WTC11 (cell line): ENCODE data around the gene OTUD4.

ENCODE experiments used
- CREM ChIP-seq: sonication (generic); formaldehyde crosslinking; IDR thresholded peaks from 2 replicates; pipeline ENCODE4 v1.8.1; 2022; ENCODE audit warnings: mild to moderate bottlenecking, missing genetic modification reagents, moderate library complexity
- MXD4 ChIP-seq: fragments of 250-450 bp; sonication (Bioruptor Pico); IDR thresholded peaks from 2 replicates; pipeline ENCODE4 v1.8.0; 2021; ENCODE audit warnings: mild to moderate bottlenecking, moderate library complexity, borderline replicate concordance
- PRRX2 ChIP-seq: fragments of 250-450 bp; sonication (Bioruptor Pico); IDR thresholded peaks from 2 replicates; pipeline ENCODE4 v1.8.0; 2021; ENCODE audit warnings: mild to moderate bottlenecking
- SP1 ChIP-seq: sonication (generic); formaldehyde crosslinking; conservative IDR thresholded peaks from 2 replicates; pipeline ENCODE4 v1.8.1; 2022; ENCODE audit warnings: missing genetic modification reagents
- USF1 ChIP-seq: sonication (generic); formaldehyde crosslinking; IDR thresholded peaks from 2 replicates; pipeline ENCODE4 v1.8.0; 2022; ENCODE audit warnings: mild to moderate bottlenecking, missing genetic modification reagents
- ZNF232 ChIP-seq: sonication (generic); formaldehyde crosslinking; IDR thresholded peaks from 2 replicates; pipeline ENCODE4 v1.8.0; 2022; ENCODE audit warnings: mild to moderate bottlenecking, missing genetic modification reagents
- ZNF532 ChIP-seq: fragments of 250-450 bp; sonication (Bioruptor Pico); IDR thresholded peaks from 2 replicates; pipeline ENCODE4 v1.9.0; 2021; ENCODE audit warnings: mild to moderate bottlenecking, borderline replicate concordance
- TF ChIP-seq, protein P1 (sequence below): fragments of 200-600 bp; IDR thresholded peaks from 2 replicates; pipeline ENCODE4 v1.8.0; 2022; ENCODE audit warnings: antibody characterized with exemption
- TF ChIP-seq, protein P2 (sequence below): sonication (generic); formaldehyde crosslinking; IDR thresholded peaks from 2 replicates; pipeline ENCODE4 v1.8.1; 2023; ENCODE audit warnings: mild to moderate bottlenecking, missing genetic modification reagents

DNA sequence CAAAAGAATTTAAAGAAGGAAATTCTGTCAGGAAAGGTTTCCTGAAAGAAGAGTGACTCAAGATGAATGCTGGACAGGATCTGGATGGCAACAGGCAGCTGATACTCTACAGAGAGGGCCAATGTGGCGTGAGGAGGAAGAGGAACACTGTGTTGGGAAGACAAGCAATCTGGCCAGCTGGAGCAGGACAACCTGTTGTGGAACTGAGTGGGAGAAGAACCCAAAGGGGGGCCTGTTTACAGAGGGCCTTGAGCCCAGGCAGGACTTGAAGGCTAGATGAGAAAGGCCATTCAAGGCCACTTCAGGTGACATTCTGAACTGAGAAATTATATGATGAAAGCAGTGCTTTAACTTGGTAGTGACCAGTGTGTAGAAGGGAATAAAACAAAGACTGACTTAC is 8.5 kb downstream of the OTUD4 start:
- TF ChIP-seq ZNF532 (CRISPR knock-in tag) (no peak), MXD4 (CRISPR knock-in tag) (no peak), PRRX2 (no peak), SP1 (CRISPR knock-in tag) (no peak), CREM (no peak), USF1 (CRISPR knock-in tag) (no peak), ZNF232 (CRISPR knock-in tag) (no peak)
- TF ChIP-seq, protein P1, sequence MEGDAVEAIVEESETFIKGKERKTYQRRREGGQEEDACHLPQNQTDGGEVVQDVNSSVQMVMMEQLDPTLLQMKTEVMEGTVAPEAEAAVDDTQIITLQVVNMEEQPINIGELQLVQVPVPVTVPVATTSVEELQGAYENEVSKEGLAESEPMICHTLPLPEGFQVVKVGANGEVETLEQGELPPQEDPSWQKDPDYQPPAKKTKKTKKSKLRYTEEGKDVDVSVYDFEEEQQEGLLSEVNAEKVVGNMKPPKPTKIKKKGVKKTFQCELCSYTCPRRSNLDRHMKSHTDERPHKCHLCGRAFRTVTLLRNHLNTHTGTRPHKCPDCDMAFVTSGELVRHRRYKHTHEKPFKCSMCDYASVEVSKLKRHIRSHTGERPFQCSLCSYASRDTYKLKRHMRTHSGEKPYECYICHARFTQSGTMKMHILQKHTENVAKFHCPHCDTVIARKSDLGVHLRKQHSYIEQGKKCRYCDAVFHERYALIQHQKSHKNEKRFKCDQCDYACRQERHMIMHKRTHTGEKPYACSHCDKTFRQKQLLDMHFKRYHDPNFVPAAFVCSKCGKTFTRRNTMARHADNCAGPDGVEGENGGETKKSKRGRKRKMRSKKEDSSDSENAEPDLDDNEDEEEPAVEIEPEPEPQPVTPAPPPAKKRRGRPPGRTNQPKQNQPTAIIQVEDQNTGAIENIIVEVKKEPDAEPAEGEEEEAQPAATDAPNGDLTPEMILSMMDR: no peak
- TF ChIP-seq, protein P2, sequence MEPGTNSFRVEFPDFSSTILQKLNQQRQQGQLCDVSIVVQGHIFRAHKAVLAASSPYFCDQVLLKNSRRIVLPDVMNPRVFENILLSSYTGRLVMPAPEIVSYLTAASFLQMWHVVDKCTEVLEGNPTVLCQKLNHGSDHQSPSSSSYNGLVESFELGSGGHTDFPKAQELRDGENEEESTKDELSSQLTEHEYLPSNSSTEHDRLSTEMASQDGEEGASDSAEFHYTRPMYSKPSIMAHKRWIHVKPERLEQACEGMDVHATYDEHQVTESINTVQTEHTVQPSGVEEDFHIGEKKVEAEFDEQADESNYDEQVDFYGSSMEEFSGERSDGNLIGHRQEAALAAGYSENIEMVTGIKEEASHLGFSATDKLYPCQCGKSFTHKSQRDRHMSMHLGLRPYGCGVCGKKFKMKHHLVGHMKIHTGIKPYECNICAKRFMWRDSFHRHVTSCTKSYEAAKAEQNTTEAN (CRISPR knock-in tag): no peak
